Stimulated activated naive CD4-positive, alpha-beta T cell treated with Interleukin-2 at 50 U/mL for 16 hours (primary cell): ENCODE results near the gene SNAI3.

Experiments used
- DNase-seq: peaks from one replicate; lab custom pipeline; 2025; lab: John Stamatoyannopoulos, UW

Gene SNAI3

GRCh38 chr16:88649924-88650748 lies 36.2 kb downstream of the SNAI3 start:
- DNase-seq = peak; percentile 25

GRCh38 chr16:88649195-88649923 lies 36.9 kb downstream of the SNAI3 start:
- DNase-seq = no peak

- no peak for DNase-seq
Measured at GRCh38 chr16:88647178-88648070, 38.9 kb downstream of the SNAI3 start.

- no peak for DNase-seq
Measured at GRCh38 chr16:88646345-88647034, 39.8 kb downstream of the SNAI3 start.

GRCh38 chr16:88645941-88646340 lies 40.4 kb downstream of the SNAI3 start:
- DNase-seq = no peak

- DNase-seq = no peak
Measured at GRCh38 chr16:88645455-88645854, 40.9 kb downstream of the SNAI3 start.

GRCh38 chr16:88643644-88643932 lies 42.7 kb downstream of the SNAI3 start:
- DNase-seq = no peak

GRCh38 chr16:88642881-88643643 lies 43.2 kb downstream of the SNAI3 start:
- no peak for DNase-seq

GRCh38 chr16:88640498-88641247 lies 45.6 kb downstream of the SNAI3 start:
- DNase-seq = no peak

GRCh38 chr16:88640039-88640495 lies 46.2 kb downstream of the SNAI3 start:
- DNase-seq = no peak

GRCh38 chr16:88639231-88640038 lies 46.9 kb downstream of the SNAI3 start:
- no peak for DNase-seq

- no peak for DNase-seq
Measured at GRCh38 chr16:88638323-88639230, 47.7 kb downstream of the SNAI3 start, which contains the start of gene IL17C. TSS of gene IL17C (plus strand) at chr16:88638572. CDS start at chr16:88638642, 70 bp downstream.

GRCh38 chr16:88636488-88637265 lies 49.6 kb downstream of the SNAI3 start:
- no peak for DNase-seq

GRCh38 chr16:88635671-88636319 lies 50.5 kb downstream of the SNAI3 start:
- DNase-seq = no peak

GRCh38 chr16:88634994-88635670 lies 51.2 kb downstream of the SNAI3 start:
- no peak for DNase-seq
